Measurements from ENCODE around the gene LPIN1.

The LPIN1 gene

DNA sequence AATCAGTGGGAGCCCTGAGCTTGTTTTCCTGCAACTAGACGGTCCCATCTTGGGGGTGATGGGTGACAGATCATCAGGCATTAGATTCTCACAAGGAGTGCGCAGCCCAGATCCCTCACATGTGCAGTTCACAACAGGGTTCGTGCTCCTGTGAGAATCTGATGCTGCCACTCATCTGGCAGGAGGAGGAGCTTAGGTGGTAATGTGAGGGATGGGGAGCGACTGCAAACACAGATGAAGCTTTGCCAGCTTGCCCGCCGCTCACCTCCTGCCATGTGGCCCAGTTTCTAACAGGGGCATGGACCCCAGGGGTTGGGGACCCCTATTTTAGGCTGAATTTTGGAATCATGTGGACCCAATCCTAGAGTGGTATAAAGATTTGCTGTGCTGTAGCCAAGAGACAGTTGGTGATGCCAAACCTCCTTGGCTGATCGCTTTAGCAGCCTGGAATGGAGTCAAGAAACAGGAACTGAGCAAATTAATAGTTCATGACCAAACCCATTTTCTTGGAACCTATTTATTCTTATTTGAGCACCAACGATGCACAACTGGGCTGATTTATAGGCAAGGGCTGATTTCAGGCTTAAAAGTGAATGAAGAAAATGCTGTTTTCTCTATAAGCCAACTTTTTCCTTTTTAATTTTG lies 25.7 kb downstream of the LPIN1 start:
- no peak for TF ChIP-seq CTCF (IDR thresholded peaks at IDR 0.05)

GRCh38 chr2:11773111-11773510 lies 26.7 kb downstream of the LPIN1 start:
- no peak for TF ChIP-seq CTCF (IDR thresholded peaks at IDR 0.05)

DNA sequence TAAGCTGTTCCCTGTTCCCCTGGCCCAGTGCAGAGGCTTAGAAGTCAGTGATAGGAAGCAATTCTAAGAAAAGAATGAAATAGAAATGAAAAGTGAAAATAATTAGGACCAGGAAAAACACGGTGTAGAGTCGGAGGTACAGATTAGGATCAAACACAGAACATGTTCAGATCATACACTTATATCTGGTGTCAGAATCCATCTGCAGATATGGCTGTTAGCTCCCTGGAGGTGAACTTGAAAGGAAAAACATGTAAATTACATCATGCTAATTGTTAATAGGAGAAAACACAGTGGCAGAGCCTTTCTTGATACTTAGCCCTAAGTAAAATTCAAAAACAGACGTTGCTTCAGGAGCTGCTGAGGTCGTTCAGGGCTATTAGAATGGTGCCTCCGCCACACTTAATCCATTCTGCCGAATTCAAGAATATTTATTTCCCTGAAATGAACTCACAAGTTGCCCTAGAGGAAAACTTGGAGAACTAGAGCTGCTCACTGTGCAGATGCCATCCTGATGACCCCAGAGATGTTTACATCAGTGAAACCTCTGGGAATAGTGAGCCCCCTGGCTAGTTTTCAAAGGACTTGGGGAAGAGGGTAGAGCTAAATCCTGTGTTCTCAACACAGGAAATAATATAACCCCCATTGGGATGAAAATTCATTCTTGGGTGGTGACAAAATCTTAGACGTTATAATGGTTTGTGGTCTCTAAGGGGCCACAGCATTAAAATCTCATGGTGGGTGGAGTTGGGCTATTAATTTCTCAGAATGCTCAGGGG lies 27.5 kb downstream of the LPIN1 start:
- TF ChIP-seq CTCF (IDR thresholded peaks at IDR 0.05): no peak

GRCh38 chr2:11774600-11774999 lies 28.2 kb downstream of the LPIN1 start:
- TF ChIP-seq CTCF (IDR thresholded peaks at IDR 0.05): no peak

DNA sequence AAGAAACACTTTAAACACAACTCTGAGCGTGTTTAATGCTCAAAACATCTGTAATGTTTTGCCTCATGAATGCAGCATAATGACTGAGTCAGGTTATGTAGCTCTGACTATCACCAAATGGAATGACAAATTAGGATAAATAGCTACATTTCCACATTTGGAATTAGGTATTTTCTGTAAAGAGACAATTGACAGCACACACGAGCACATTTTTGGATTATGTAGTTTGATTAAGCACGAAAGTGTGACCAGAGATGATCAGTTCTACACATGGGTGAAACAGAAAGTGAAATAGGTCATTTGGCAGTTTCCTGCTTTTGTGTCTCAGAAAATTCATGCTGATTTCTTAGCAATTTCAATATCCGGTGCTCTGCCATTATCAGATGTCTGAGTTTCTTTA lies 29.0 kb downstream of the LPIN1 start:
- TF ChIP-seq CTCF (IDR thresholded peaks at IDR 0.05): no peak

DNA sequence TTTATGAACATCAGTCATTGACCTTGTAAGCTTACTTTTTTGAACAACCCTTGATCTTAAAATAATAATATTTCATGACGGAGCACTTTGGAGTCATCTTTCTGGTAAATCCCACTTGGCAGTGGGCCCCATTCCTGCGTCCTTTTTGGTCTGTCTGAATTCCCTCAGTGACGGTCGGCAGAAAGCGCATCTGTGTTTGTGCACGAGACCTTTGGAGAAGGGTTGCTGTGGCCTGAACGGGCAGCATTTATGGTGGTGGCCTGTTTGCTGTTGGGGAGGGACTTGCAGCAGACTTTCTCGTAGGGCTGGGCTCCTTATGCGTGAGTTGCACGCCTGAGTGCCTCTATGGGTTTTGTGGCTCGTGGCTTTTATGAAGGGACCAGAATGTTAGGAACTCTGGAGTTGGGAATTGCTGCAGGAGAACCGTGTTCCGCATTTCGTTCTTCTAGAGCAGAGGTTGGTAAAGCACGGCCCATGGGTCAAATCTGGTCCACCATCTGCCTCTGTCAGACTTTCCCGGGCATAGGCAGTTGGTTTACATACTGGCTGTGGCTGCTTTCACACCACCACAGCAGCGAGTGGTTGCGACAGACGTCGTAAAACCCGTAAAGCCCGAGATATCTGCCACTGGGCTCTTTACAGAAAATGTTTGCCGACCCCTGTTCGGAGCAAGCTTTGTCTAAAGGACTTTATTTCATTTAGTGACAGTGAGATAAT lies 30.8 kb downstream of the LPIN1 start:
- no peak for TF ChIP-seq CTCF (IDR thresholded peaks at IDR 0.05)

DNA sequence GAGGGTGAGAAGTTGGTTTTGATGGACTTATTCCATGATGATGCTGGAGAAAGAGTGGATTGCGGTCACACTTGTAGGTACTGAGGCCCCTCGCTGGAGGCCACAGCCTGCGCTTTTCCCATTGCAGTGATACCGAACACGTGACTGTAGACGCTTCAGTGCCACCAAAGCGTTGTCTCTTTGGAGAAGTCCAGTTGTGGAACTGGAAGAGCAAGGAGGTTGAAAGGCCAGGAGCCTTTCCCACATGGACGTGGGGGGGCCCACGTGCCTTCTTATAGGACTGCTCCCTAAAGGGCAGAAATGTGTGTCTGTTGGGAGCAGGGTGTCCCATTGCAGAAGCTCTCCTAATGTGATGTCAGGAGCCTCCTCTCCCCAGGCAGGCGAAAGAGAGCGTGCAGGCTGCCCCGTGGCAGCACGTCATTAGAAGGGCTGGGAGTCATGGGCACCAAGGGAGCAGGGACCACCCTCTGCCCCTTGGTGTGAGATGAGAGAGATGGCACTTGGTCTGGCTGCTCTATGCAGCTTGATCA lies 31.5 kb downstream of the LPIN1 start:
- TF ChIP-seq CTCF (IDR thresholded peaks at IDR 0.05): no peak
